NCI-H1930 (cell line): ENCODE measurements around the gene NUDT14.

Experiments
- DNase-seq, 2 experiments: peaks; one replicate each; lab custom pipeline; 2025; lab: John Stamatoyannopoulos, UW

The NUDT14 gene

GRCh38 chr14:105180592-105181548 is at the start of gene NUDT14:
Gene NUDT14 (minus strand): TSS chr14:105181312. CDS start chr14:105181209, 103 bp downstream.
- DNase-seq, result peak; percentile 64 to 81

- no peak for DNase-seq
These were observed 48.1 kb upstream of the NUDT14 start for GRCh38 chr14:105229099-105229655.

DNA sequence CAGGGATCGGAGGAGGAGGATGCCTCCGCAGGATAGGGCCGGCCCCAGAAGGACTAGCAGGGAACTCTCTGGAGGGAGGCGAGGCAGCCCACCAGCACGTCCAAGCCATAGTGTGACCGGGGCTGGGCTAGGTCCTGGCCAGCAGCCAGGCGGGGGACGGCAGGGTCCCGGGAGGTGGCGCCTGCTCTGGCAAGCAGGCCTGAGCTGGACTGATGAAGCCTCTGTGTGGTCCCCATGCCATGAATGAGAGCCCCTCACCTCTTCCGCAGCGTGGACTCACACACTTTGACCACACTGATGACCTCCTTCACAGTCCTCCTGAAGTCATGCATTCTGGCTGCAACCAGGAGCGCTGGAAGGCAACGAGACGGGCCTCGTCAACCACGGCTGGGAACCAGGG is 47.5 kb upstream of the NUDT14 start:
- DNase-seq, result no peak

- no peak for DNase-seq
These were observed 46.2 kb upstream of the NUDT14 start for GRCh38 chr14:105227346-105227745.

GRCh38 chr14:105226198-105226597 is 45.1 kb upstream of the NUDT14 start:
- no peak for DNase-seq

GRCh38 chr14:105224845-105225570 is 43.9 kb upstream of the NUDT14 start:
- no peak for DNase-seq

GRCh38 chr14:105223770-105224544 is 42.8 kb upstream of the NUDT14 start:
- DNase-seq, result no peak

- no peak for DNase-seq
These were observed 42.1 kb upstream of the NUDT14 start for GRCh38 chr14:105223260-105223659.

- no peak for DNase-seq
These were observed 40.6 kb upstream of the NUDT14 start for GRCh38 chr14:105221598-105222178.

- no peak for DNase-seq
These were observed 39.8 kb upstream of the NUDT14 start for GRCh38 chr14:105220699-105221597.

DNA sequence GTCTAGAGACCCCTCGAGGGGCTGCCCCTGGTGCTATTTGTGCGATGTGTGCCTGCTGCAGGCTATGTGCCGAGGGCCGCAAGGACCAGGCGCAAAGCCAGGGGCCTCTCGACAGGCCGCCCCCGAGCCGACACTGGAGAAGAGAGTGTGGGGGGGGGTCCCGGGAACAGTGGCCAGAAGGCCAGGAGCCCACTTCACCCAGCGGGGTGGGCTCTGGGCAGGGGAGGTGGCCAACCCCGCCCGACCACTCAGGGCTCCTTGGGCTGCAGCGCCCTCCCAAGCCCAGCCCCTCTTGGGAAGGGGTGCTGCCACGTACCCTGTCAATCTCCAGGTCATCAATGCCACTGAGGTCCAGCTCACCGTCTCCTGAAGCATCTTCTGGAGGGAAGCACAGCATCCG is 38.6 kb upstream of the NUDT14 start:
- DNase-seq, result no peak

DNA sequence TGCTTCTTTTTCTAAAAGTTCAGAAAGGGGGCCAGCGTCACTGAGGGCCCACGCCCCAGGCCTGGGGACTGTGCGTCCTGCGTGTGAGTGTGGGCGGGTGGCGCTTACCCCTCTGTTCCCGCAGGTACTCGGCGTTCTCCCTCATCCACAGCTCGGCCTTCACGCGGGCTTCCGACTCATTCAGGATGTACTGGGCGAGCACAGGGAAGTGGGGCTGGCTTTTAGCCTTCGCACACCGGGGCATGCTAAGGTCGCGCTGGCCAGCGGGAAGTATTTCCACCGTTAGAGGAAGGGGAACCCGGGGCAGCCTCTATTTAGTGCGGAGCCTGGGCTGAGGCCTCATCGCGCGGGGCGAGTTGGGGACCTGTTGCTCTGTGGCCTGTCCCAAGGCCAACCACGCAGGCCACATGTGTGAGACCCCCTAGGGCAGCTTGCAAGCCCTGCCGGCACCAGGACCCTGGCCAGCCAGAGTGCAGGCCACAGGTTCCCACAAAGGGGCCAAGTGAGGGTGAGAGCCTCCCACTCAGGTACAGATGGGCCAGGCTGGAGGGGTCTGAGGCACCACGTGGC is 38.0 kb upstream of the NUDT14 start:
- no peak for DNase-seq

DNA sequence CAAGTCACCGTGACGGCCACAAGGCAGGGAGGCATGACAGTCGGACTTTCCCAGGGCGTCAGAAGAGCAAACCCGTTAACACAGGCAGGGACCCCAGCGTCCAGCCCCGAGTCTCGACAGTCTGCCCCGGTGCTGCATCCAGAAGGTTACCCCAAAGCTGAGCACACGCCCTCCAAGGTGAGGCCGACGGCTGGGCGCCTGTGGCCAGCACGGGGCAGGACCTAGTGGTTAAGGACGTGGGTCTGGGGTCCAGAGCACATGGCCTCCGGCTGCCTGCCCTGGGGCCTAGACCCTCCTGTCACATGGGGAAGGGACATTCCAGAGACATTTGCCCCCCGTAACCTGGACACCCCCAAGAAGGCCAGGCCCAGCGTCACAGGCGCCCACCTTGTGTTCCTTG is 37.5 kb upstream of the NUDT14 start:
- DNase-seq, result no peak

- DNase-seq, result no peak
These were observed 36.7 kb upstream of the NUDT14 start for GRCh38 chr14:105217774-105218173.

- no peak for DNase-seq
These were observed 35.6 kb upstream of the NUDT14 start for GRCh38 chr14:105216490-105217247.

- DNase-seq, result no peak
These were observed 34.5 kb upstream of the NUDT14 start for GRCh38 chr14:105215602-105216001.

DNA sequence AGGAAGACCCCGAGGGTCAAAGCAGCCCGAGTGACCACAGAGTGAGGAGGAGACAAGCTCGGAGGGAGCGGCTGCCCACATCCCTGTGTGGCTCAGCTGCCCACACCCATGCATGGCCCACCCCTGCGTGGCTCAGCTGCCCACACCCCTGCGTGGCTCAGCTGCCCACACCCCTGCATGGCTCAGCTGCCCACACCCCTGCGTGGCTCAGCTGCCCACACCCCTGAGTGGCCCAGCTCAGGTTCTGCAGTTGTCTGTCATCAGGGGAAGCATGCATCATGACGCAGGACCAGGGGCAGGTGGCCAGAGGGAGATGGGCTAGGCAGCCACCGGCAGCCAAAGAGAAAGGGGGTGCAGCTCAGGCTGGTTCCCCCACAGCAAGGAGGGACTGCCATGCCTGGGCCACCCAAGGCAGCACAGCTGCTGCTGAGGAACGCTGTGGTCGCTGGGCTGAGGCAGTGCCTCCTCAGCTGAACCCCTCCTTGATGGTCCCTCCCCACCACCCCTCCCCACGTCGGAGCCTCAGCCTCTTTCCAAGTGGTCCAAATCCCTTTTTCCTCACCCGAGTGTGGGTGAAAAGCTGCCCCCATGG is 33.3 kb upstream of the NUDT14 start:
- DNase-seq, result no peak

- DNase-seq, result no peak
These were observed 32.2 kb upstream of the NUDT14 start for GRCh38 chr14:105213361-105213760.
